Hepatocyte (in vitro differentiated cells): Measurements from ENCODE around the gene MXI1. TPM values are rescaled to one million over a fixed set of nuclear protein-coding genes. Genes with fewer than 3 reads are reported as not detected.

Experiments used
- DNase-seq: peaks from one replicate; pipeline ENCODE4 v3.0.0-alpha.2; 2016; ENCODE audit warnings: low spot score
- H2AFZ ChIP-seq: fragments of 200-600 bp; sonication (generic); 2 replicates; pipeline ENCODE4 v1.6.0; 2016; ENCODE audit warnings: antibody characterized with exemption, mild to moderate bottlenecking
- H3K27ac ChIP-seq: fragments of 200-600 bp; sonication (generic); 2 replicates; pipeline ENCODE4 v1.5.1; 2016; ENCODE audit warnings: mild to moderate bottlenecking
- H3K27me3 ChIP-seq: fragments of 200-600 bp; sonication (generic); 2 replicates; pipeline ENCODE4 v1.6.1; 2016
- H3K36me3 ChIP-seq: fragments of 200-600 bp; sonication (generic); replicated peaks from 2 replicates; pipeline ENCODE4 v1.5.1; 2016; ENCODE audit warnings: low read depth; ENCODE audit not compliant: insufficient read depth
- H3K4me1 ChIP-seq: fragments of 200-600 bp; sonication (generic); 2 replicates; pipeline ENCODE4 v1.5.1; 2016; ENCODE audit warnings: mild to moderate bottlenecking, moderate library complexity; ENCODE audit not compliant: insufficient read depth
- H3K4me2 ChIP-seq: fragments of 200-600 bp; sonication (generic); 2 replicates; pipeline ENCODE4 v1.6.0; 2016
- H3K4me3 ChIP-seq: fragments of 200-600 bp; sonication (generic); 2 replicates; pipeline ENCODE4 v1.5.1; 2016; ENCODE audit warnings: mild to moderate bottlenecking
- H3K79me2 ChIP-seq: fragments of 200-600 bp; sonication (generic); 2 replicates; pipeline ENCODE4 v1.6.0; 2017; ENCODE audit warnings: mild to moderate bottlenecking
- H3K9me2 ChIP-seq: fragments of 200-600 bp; sonication (generic); replicated peaks from 2 replicates; pipeline ENCODE4 v1.6.0; 2017; ENCODE audit warnings: mild to moderate bottlenecking; ENCODE audit not compliant: insufficient read depth
- H3K9me3 ChIP-seq: fragments of 200-600 bp; sonication (generic); 2 replicates; pipeline ENCODE4 v1.5.1; 2016; ENCODE audit warnings: low read depth, mild to moderate bottlenecking
- H4K20me1 ChIP-seq: fragments of 200-600 bp; sonication (generic); 2 replicates; pipeline ENCODE4 v1.6.0; 2016; ENCODE audit warnings: mild to moderate bottlenecking; ENCODE audit not compliant: insufficient read depth, poor library complexity, severe bottlenecking
- EZH2 ChIP-seq: fragments of 200-600 bp; sonication (generic); IDR thresholded peaks from 2 replicates; pipeline ENCODE4 v1.6.1; 2016; ENCODE audit warnings: antibody characterized with exemption, mild to moderate bottlenecking, borderline replicate concordance
- EZH2phosphoT487 ChIP-seq: fragments of 200-600 bp; sonication (generic); IDR thresholded peaks from one replicate; pipeline ENCODE4 v1.6.1; 2018; ENCODE audit warnings: antibody characterized with exemption, mild to moderate bottlenecking, low read depth, moderate library complexity; ENCODE audit not compliant: unreplicated experiment, severe bottlenecking
- WGBS: methylation state at CpG from one replicate; pipeline ENCODE4 v1.1.6; 2016; ENCODE audit warnings: low lambda C conversion rate; ENCODE audit errors: missing lambda C conversion rate; 5-methylcytosine and 5-hydroxymethylcytosine counted together
- polyA plus RNA-seq: library from polyadenylated mRNA; unstranded; fragments of >200 nt; fragmentation: Nextera tagmentation; extraction: Ambion mirVana; gene quantifications from 2 replicates; pipeline ENCODE4 v1.2.1, GENCODE V29; 2016
- total RNA-seq: library from RNA; depleted of rRNA; stranded (reverse); fragments of >200 nt; gene quantifications from 2 replicates; pipeline ENCODE4 v1.2.3, GENCODE V29; 2014
- TF ChIP-seq, protein P1 (sequence below): fragments of 200-600 bp; sonication (generic); IDR thresholded peaks from 2 replicates; pipeline ENCODE4 v1.5.1; 2016; ENCODE audit warnings: antibody characterized with exemption, mild to moderate bottlenecking; ENCODE audit not compliant: poor library complexity

The MXI1 gene
- total RNA-seq (13.2 and 14.2 TPM in 2 replicates), polyA plus RNA-seq (14.1 and 14.8 TPM in 2 replicates)

DNA sequence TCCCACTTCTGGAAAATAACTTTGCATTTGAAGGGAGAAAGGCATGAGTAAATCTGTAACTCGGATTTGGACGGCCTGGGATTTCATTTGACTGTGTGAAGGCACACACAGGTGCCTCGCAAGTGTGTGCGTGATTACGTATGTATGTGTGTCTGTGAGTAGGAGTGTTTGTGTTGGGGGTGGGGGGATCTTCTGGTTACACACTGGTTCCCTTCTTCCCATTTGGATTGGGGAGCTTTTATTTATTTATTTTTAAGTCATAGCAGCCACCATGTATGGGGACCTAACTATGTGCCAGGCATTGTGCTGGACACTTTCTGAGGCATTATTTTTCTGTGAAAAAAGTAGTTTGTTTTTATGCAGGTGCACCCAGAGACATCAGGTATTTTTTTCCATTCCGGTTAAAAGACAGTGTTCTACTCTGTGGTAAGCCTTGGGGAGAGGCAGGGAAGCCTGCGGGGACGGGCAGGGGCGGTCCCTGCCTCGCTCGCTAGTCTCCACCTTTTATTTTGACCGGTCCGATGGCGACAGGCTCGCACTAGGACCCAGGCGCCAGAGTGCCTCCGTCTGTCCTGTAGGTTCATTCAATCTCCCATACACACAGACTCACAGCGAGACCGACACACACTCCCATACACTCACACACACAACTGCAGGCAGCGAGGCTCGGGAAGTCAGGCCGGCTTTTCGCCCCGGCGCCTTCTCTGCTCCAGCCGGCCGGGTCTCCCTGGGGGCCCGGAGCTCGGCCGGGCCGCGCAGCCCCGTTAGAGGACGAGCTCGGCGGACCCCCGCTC lies at the start of gene MXI1:
TSS of gene MXI1 (plus strand) at position 595 of the 794 bp plus-strand sequence. CDS start 204 bp downstream, outside the sequence.
- H3K36me3 ChIP-seq = no peaks in the 10 kb centered on the region
- no peaks in the 10 kb centered on the region for H4K20me1 ChIP-seq
- 4% methylated on average over 27 of the region's 37 CpGs for WGBS
- H3K4me3 ChIP-seq = peak within 1 kb of the TSS; percentile 88
- no peaks in the 10 kb centered on the region for H3K27me3 ChIP-seq
- H3K9me2 ChIP-seq = no peaks in the 10 kb centered on the region
- peak within 1 kb of the TSS; percentile 93 for H3K27ac ChIP-seq
- TF ChIP-seq EZH2phosphoT487 = no peak
- TF ChIP-seq, protein P1, sequence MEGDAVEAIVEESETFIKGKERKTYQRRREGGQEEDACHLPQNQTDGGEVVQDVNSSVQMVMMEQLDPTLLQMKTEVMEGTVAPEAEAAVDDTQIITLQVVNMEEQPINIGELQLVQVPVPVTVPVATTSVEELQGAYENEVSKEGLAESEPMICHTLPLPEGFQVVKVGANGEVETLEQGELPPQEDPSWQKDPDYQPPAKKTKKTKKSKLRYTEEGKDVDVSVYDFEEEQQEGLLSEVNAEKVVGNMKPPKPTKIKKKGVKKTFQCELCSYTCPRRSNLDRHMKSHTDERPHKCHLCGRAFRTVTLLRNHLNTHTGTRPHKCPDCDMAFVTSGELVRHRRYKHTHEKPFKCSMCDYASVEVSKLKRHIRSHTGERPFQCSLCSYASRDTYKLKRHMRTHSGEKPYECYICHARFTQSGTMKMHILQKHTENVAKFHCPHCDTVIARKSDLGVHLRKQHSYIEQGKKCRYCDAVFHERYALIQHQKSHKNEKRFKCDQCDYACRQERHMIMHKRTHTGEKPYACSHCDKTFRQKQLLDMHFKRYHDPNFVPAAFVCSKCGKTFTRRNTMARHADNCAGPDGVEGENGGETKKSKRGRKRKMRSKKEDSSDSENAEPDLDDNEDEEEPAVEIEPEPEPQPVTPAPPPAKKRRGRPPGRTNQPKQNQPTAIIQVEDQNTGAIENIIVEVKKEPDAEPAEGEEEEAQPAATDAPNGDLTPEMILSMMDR = no peak
- no peak for TF ChIP-seq EZH2
- DNase-seq = peak; percentile 84
- peaks cover 5% of the 10 kb centered on the region for H3K79me2 ChIP-seq
- H3K9me3 ChIP-seq = no peaks in the 10 kb centered on the region
- peak within 1 kb of the TSS; percentile 93 for H3K4me2 ChIP-seq
- peak within 1 kb of the TSS; percentile 92 for H2AFZ ChIP-seq
- H3K4me1 ChIP-seq = peaks cover 11% of the 10 kb centered on the region

DNA sequence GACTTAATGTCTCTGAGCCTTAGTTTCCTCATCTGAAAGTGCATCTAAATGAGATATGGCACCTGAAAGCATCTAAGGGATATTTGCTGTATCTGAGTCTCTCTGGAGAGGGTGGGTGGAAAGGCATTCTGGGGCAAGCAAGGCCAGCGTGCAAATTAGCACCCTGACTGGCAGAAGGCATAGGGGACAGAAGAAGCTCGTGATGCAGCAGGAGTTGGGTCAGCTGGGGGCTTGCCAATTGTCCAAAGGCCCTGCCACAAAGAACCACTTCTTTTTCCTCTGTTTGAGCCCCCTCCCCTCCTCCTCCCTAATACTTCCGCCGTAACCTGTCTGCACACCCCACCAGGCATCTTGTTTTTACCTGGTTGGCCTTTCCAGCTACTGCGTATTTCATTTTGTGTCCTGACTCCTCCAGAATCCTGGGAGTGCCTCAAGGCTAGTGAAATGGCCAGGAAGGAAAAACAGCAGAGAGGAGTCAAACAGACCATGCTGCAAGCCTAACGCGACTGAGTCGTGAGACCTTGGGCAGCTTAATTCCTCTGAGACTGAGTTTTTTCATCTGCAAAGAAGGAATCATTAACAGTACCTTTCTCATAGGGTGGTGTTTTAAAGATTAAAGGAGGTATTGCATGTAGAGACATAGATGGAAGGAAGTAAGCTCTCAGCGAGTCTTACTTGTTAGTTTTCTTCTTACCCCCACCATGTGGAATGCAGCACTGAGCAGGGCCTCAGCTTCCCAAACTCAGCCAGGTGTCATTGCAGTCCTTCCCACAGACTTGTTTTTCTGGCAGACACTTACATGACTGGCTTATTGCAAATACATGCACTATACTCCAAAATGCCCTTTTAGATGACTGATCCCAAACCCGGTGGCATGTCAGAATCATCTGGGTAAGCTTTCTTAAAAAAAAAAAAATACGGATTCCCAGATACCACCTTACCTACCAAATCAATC lies 49.1 kb upstream of the MXI1 start:
- H3K9me2 ChIP-seq = no peaks in the 10 kb centered on the region
- no peaks in the 10 kb centered on the region for H3K9me3 ChIP-seq
- TF ChIP-seq EZH2 = no peak
- TF ChIP-seq EZH2phosphoT487 = no peak
- TF ChIP-seq, protein P1 = no peak
- H3K27me3 ChIP-seq = no peaks in the 10 kb centered on the region
- H3K4me3 ChIP-seq = no peak overlapping the region
- no peaks in the 10 kb centered on the region for H3K4me1 ChIP-seq
- 76% methylated on average over 11 of the region's 11 CpGs for WGBS
- no peak overlapping the region for H3K4me2 ChIP-seq
- no peaks in the 10 kb centered on the region for H3K79me2 ChIP-seq
- no peak overlapping the region for H3K27ac ChIP-seq
- no peak overlapping the region for H2AFZ ChIP-seq
- no peaks in the 10 kb centered on the region for H3K36me3 ChIP-seq
- H4K20me1 ChIP-seq = no peaks in the 10 kb centered on the region
- no peak for DNase-seq

DNA sequence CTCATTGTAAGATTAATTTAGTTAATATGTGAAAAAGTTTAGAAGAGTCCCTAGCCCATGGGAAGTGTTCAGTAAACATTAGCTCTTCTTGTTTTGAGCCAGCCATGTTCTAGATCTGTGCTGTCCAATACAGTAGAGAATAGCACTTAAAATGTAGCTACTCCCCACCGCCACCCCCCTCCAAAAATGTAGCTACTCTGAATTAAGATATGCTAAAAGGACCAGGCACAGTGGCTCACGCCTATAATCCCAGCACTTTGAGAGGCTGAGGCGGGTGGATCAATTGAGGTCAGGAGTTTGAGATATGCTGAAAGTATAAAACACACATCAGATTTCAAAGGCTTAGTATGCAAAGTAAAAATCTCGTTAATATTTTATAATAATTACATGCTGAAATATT lies 47.3 kb upstream of the MXI1 start:
- H3K9me2 ChIP-seq = no peaks in the 10 kb centered on the region
- H2AFZ ChIP-seq = no peak overlapping the region
- no peaks in the 10 kb centered on the region for H4K20me1 ChIP-seq
- TF ChIP-seq EZH2 = no peak
- TF ChIP-seq EZH2phosphoT487 = no peak
- TF ChIP-seq, protein P1 = no peak
- no peaks in the 10 kb centered on the region for H3K79me2 ChIP-seq
- no peaks in the 10 kb centered on the region for H3K36me3 ChIP-seq
- H3K4me3 ChIP-seq = no peak overlapping the region
- no peak overlapping the region for H3K4me2 ChIP-seq
- 80% methylated on average over 4 of the region's 4 CpGs for WGBS
- no peak overlapping the region for H3K27ac ChIP-seq
- no peaks in the 10 kb centered on the region for H3K4me1 ChIP-seq
- no peaks in the 10 kb centered on the region for H3K27me3 ChIP-seq
- DNase-seq = no peak
- H3K9me3 ChIP-seq = no peaks in the 10 kb centered on the region
